A673 (cell line): ENCODE results near the gene LSR. TPM values are rescaled to one million over a fixed set of nuclear protein-coding genes. Genes with fewer than 3 reads are reported as not detected.
A peak's percentile ranks its signal among the peaks of the same experiment; 100 is the strongest.

Experiments
- BruUV-seq: library from RNA; stranded (reverse); fragments of 400-500 nt; replicated peaks from 2 replicates; lab custom pipeline; 2021; lab: Mats Ljungman, UMichigan
- CTCF ChIA-PET: fragments of 300-600 bp; sonication (Branson Sonifier 250); formaldehyde crosslinking; loops from one replicate; lab custom pipeline; 2022; ENCODE audit warnings: antibody characterized with exemption; lab: Charles Lee
- POLR2A ChIA-PET: fragments of 300-600 bp; sonication (Branson Sonifier 250); formaldehyde crosslinking; loops from one replicate; lab custom pipeline; 2022; ENCODE audit warnings: antibody characterized with exemption; ENCODE audit not compliant: low non-redundant PET; lab: Charles Lee
- DNase-seq: peaks from one replicate; pipeline ENCODE4 v3.0.0-alpha.2; 2015; ENCODE audit warnings: low spot score
- H3K27ac ChIP-seq: fragments of 200-600 bp; sonication (generic); 2 replicates; pipeline ENCODE4 v1.5.1; 2016; ENCODE audit warnings: mixed run types, low read depth, mild to moderate bottlenecking, mixed read lengths, antibody characterized with exemption, low read length; ENCODE audit not compliant: poor library complexity, severe bottlenecking
- H3K27me3 ChIP-seq: fragments of 200-600 bp; sonication (generic); replicated peaks from 2 replicates; pipeline ENCODE4 v1.6.1; 2017; ENCODE audit warnings: mixed run types, low read depth, mild to moderate bottlenecking, mixed read lengths, antibody characterized with exemption, low read length; ENCODE audit not compliant: insufficient read depth, poor library complexity
- H3K36me3 ChIP-seq: fragments of 200-600 bp; sonication (generic); 2 replicates; pipeline ENCODE4 v1.6.1; 2016; ENCODE audit warnings: mixed run types, mild to moderate bottlenecking, mixed read lengths, antibody characterized with exemption, low read length; ENCODE audit not compliant: insufficient read depth, poor library complexity, severe bottlenecking
- H3K4me1 ChIP-seq: fragments of 200-600 bp; sonication (generic); 2 replicates; pipeline ENCODE4 v1.6.1; 2017; ENCODE audit warnings: mixed run types, mild to moderate bottlenecking, mixed read lengths, antibody characterized with exemption, low read length; ENCODE audit not compliant: insufficient read depth, poor library complexity, severe bottlenecking
- H3K4me3 ChIP-seq: fragments of 200-600 bp; sonication (generic); 2 replicates; pipeline ENCODE4 v1.5.1; 2016; ENCODE audit warnings: low read depth, mixed run types, mild to moderate bottlenecking, mixed read lengths, low read length; ENCODE audit not compliant: poor library complexity, severe bottlenecking
- H3K9me3 ChIP-seq: fragments of 200-600 bp; sonication (generic); 2 replicates; pipeline ENCODE4 v1.6.1; 2016; ENCODE audit warnings: mixed run types, low read depth, mild to moderate bottlenecking, mixed read lengths, antibody characterized with exemption, low read length; ENCODE audit not compliant: poor library complexity, severe bottlenecking
- CTCF ChIP-seq: fragments of 300-800, 200-600 bp; sonication (generic); conservative IDR thresholded peaks from 2 replicates; pipeline ENCODE4 v1.5.1; 2017; ENCODE audit warnings: low read depth, mild to moderate bottlenecking, antibody characterized with exemption, low read length, moderate library complexity, mixed read lengths
- EZH2 ChIP-seq: fragments of 200-600 bp; sonication (generic); IDR thresholded peaks from 2 replicates; pipeline ENCODE4 v1.6.1; 2017; ENCODE audit warnings: borderline replicate concordance, low read depth, mild to moderate bottlenecking, mixed read lengths, antibody characterized with exemption, low read length; ENCODE audit not compliant: poor library complexity, severe bottlenecking
- intact Hi-C: fragments of 100-400 bp; cut with micrococcal nuclease; formaldehyde crosslinking; loops from one replicate; pipeline ENCODE4 v1.10.0; 2022; ENCODE audit not compliant: unreplicated experiment
- total RNA-seq: library from RNA; stranded (reverse); gene quantifications from 2 replicates; pipeline ENCODE4 v1.2.3, GENCODE V29; 2021

Gene LSR
- total RNA-seq, 1 experiment from 2014 or later = 1.9 TPM

GRCh38 chr19:35305181-35305580 lies 56.4 kb downstream of the LSR start:
- ChIA-PET CTCF (no interaction called here), POLR2A (no interaction called here)
- no peaks in the 10 kb centered on the region for H3K4me1 ChIP-seq
- TF ChIP-seq CTCF (no peak), EZH2 (no peak)
- BruUV-seq = no TSS peak
- intact Hi-C loops = no loop called here
- no peak overlapping the region for H3K27ac ChIP-seq
- H3K9me3 ChIP-seq = no peaks in the 10 kb centered on the region
- no peak for DNase-seq
- no peaks in the 10 kb centered on the region for H3K27me3 ChIP-seq
- H3K36me3 ChIP-seq = no peaks in the 10 kb centered on the region
- H3K4me3 ChIP-seq = no peak overlapping the region

- no peaks in the 10 kb centered on the region for H3K27me3 ChIP-seq
- no peak overlapping the region for H3K27ac ChIP-seq
- TF ChIP-seq EZH2 = no peak
- TF ChIP-seq CTCF = peak; percentile 55
- ChIA-PET CTCF (no interaction called here), POLR2A (no interaction called here)
- peak; percentile 23 for DNase-seq
- no peaks in the 10 kb centered on the region for H3K36me3 ChIP-seq
- no TSS peak for BruUV-seq
- no peaks in the 10 kb centered on the region for H3K4me1 ChIP-seq
- no peak overlapping the region for H3K4me3 ChIP-seq
- intact Hi-C loops = no loop called here
- H3K9me3 ChIP-seq = no peaks in the 10 kb centered on the region
Observed at GRCh38 chr19:35306473-35307246, 57.9 kb downstream of the LSR start.

GRCh38 chr19:35307931-35308330 lies 59.1 kb downstream of the LSR start:
- Histone ChIP-seq H3K9me3 (no peaks in the 10 kb centered on the region), H3K27ac (no peak overlapping the region), H3K4me1 (no peaks in the 10 kb centered on the region), H3K4me3 (no peak overlapping the region), H3K36me3 (no peaks in the 10 kb centered on the region), H3K27me3 (no peaks in the 10 kb centered on the region)
- intact Hi-C loops = no loop called here
- no peak for DNase-seq
- CTCF ChIA-PET = no interaction called here
- no TSS peak for BruUV-seq
- TF ChIP-seq CTCF = no peak
- TF ChIP-seq EZH2 = no peak
- POLR2A ChIA-PET = no interaction called here
